Endodermal cell (in vitro differentiated cells): ENCODE data around the gene MUC3A. TPM values are rescaled to one million over a fixed set of nuclear protein-coding genes. Genes with fewer than 3 reads are reported as not detected.

Source experiments
- DNase-seq: peaks from one replicate; pipeline ENCODE4 v3.0.0-alpha.2; 2017
- H3K27ac ChIP-seq: 2 replicates; pipeline ENCODE4 v1.5.1; 2013; ENCODE audit warnings: mild to moderate bottlenecking, low read depth, low read length, moderate library complexity
- H3K27me3 ChIP-seq: 2 replicates; pipeline ENCODE4 v1.6.1; 2013; ENCODE audit warnings: mild to moderate bottlenecking, low read length, moderate library complexity; ENCODE audit not compliant: insufficient read depth, control insufficient read depth, poor library complexity, severe bottlenecking
- H3K36me3 ChIP-seq: 2 replicates; pipeline ENCODE4 v1.7.0; 2013; ENCODE audit warnings: mild to moderate bottlenecking, low read length, moderate library complexity; ENCODE audit not compliant: control insufficient read depth, insufficient read depth
- H3K4me1 ChIP-seq: one replicate; pipeline ENCODE4 v1.7.0; 2013; ENCODE audit warnings: low read length; ENCODE audit not compliant: control insufficient read depth, insufficient read depth
- H3K4me3 ChIP-seq: 2 replicates; pipeline ENCODE4 v1.5.1; 2013; ENCODE audit warnings: mild to moderate bottlenecking, low read length, moderate library complexity
- H3K9ac ChIP-seq: 2 replicates; pipeline ENCODE4 v1.6.1; 2013; ENCODE audit warnings: mild to moderate bottlenecking, low read length, moderate library complexity; ENCODE audit not compliant: poor library complexity, severe bottlenecking; ENCODE audit errors: extremely low read depth
- H3K9me3 ChIP-seq: 2 replicates; pipeline ENCODE4 v1.6.1; 2013; ENCODE audit warnings: mild to moderate bottlenecking, low read length, moderate library complexity; ENCODE audit not compliant: control insufficient read depth
- H3K27ac Mint-ChIP-seq: 2 replicates; pipeline ENCODE4 v1.8.0; 2020; ENCODE audit warnings: mixed read lengths
- H3K27me3 Mint-ChIP-seq: 2 replicates; pipeline ENCODE4 v1.8.0; 2021; ENCODE audit warnings: mild to moderate bottlenecking, mixed read lengths; ENCODE audit not compliant: insufficient read depth
- H3K36me3 Mint-ChIP-seq: 2 replicates; pipeline ENCODE4 v1.8.0; 2020; ENCODE audit warnings: low read depth, mixed read lengths
- H3K4me1 Mint-ChIP-seq: 2 replicates; pipeline ENCODE4 v1.8.0; 2020; ENCODE audit warnings: mixed read lengths
- H3K4me3 Mint-ChIP-seq: 2 replicates; pipeline ENCODE4 v1.8.0; 2020; ENCODE audit warnings: mild to moderate bottlenecking, moderate library complexity, mixed read lengths
- H3K9me3 Mint-ChIP-seq: 2 replicates; pipeline ENCODE4 v1.8.0; 2020; ENCODE audit warnings: mild to moderate bottlenecking, mixed read lengths
- CTCF ChIP-seq: fragments of 200-600 bp; sonication (generic); conservative IDR thresholded peaks from 2 replicates; pipeline ENCODE4 v1.5.0; 2021; ENCODE audit warnings: antibody characterized with exemption, mild to moderate bottlenecking
- WGBS, 2 experiments: methylation state at CpG; one replicate each; pipeline versions ENCODE4 v1.1.5 to v1.1.7; 2013; ENCODE audit warnings: missing lambda C conversion rate in 2 of 2, mixed read lengths in 1 of 2; ENCODE audit not compliant: insufficient coverage in 1 of 2, insufficient read length in 1 of 2; 5-methylcytosine and 5-hydroxymethylcytosine counted together
- total RNA-seq, 2 donors: library from RNA; stranded (reverse); fragmentation: NEBNext Ultra II Directional in 1 of 2; extraction: Animal tissue kit (Norgen Biotek cat#: 25700) in 1 of 2; gene quantifications; 2 replicates in 1 of 2; 3 replicates in 1 of 2; pipeline ENCODE4 v1.2.1, GENCODE V29; 2021

The MUC3A gene
- total RNA-seq, 2 donors from 2014 or later = 7.7 to 24.1 TPM

- DNase-seq = peak; percentile 67
- no peaks in the 10 kb centered on the region for H3K36me3 Mint-ChIP-seq
- no peaks in the 10 kb centered on the region for H3K9me3 ChIP-seq
- H3K27ac ChIP-seq = no peak overlapping the region
- H3K9ac ChIP-seq = no peak overlapping the region
- H3K9me3 Mint-ChIP-seq = no peaks in the 10 kb centered on the region
- peaks cover 9% of the 10 kb centered on the region for H3K4me1 ChIP-seq
- H3K4me3 ChIP-seq = no peak overlapping the region
- 49 to 51% methylated on average over 5 to 6 of the region's 6 CpGs for WGBS, 2 experiments
- no peak overlapping the region for H3K27ac Mint-ChIP-seq
- H3K36me3 ChIP-seq = no peaks in the 10 kb centered on the region
- peaks cover 24% of the 10 kb centered on the region for H3K4me1 Mint-ChIP-seq
- no peak for TF ChIP-seq CTCF
- peaks cover 33% of the 10 kb centered on the region for H3K27me3 Mint-ChIP-seq
- H3K4me3 Mint-ChIP-seq = no peak overlapping the region
- peaks cover 43% of the 10 kb centered on the region for H3K27me3 ChIP-seq
These were observed 18.7 kb downstream of the MUC3A start for GRCh38 chr7:100968031-100968430.

- Mint-ChIP-seq H3K27me3 (peaks cover 29% of the 10 kb centered on the region), H3K27ac (no peak overlapping the region), H3K36me3 (no peaks in the 10 kb centered on the region), H3K4me1 (peaks cover 24% of the 10 kb centered on the region), H3K4me3 (no peak overlapping the region), H3K9me3 (no peaks in the 10 kb centered on the region)
- H3K27ac ChIP-seq = no peak overlapping the region
- H3K9ac ChIP-seq = no peak overlapping the region
- H3K4me1 ChIP-seq = peaks cover 9% of the 10 kb centered on the region
- H3K9me3 ChIP-seq = no peaks in the 10 kb centered on the region
- H3K36me3 ChIP-seq = no peaks in the 10 kb centered on the region
- no peak for TF ChIP-seq CTCF
- no peak overlapping the region for H3K4me3 ChIP-seq
- 45 to 62% methylated on average over 3 of the region's 3 CpGs for WGBS, 2 experiments
- peaks cover 41% of the 10 kb centered on the region for H3K27me3 ChIP-seq
- no peak for DNase-seq
These were observed 19.3 kb downstream of the MUC3A start for GRCh38 chr7:100968650-100969049.

- TF ChIP-seq CTCF = no peak
- DNase-seq = no peak
- Histone ChIP-seq H3K9ac (no peak within 1 kb of the TSS), H3K27me3 (peaks cover 38% of the 10 kb centered on the region), H3K36me3 (no peaks in the 10 kb centered on the region), H3K4me1 (peaks cover 9% of the 10 kb centered on the region), H3K4me3 (no peak within 1 kb of the TSS), H3K9me3 (no peaks in the 10 kb centered on the region), H3K27ac (no peak within 1 kb of the TSS)
- H3K4me3 Mint-ChIP-seq = no peak within 1 kb of the TSS
- no peaks in the 10 kb centered on the region for H3K36me3 Mint-ChIP-seq
- H3K4me1 Mint-ChIP-seq = peaks cover 24% of the 10 kb centered on the region
- no peak within 1 kb of the TSS for H3K27ac Mint-ChIP-seq
- H3K9me3 Mint-ChIP-seq = peaks cover 2% of the 10 kb centered on the region
- peaks cover 25% of the 10 kb centered on the region for H3K27me3 Mint-ChIP-seq
- 68 to 70% methylated on average over 10 to 12 of the region's 12 CpGs for WGBS, 2 experiments
These were observed 19.8 kb downstream of the MUC3A start, which contains the start of gene MUC12 for GRCh38 chr7:100969066-100969615. TSS of gene MUC12 (plus strand) at chr7:100969565. CDS start at chr7:100969623, 58 bp downstream.
